ENCODE measurements around the gene COQ8A. TPM values are rescaled to one million over a fixed set of nuclear protein-coding genes. Genes with fewer than 3 reads are reported as not detected.

Gene COQ8A
- polyA plus RNA-seq, 2 of the 4 experiments (the other 2 are of a cell fraction) = 10.8 to 12.4 TPM

GRCh38 chr1:226967665-226968064 lies 27.6 kb downstream of the COQ8A start (continued):
- TF ChIP-seq CTCF (IDR thresholded peaks at IDR 0.05) (no peak), FOSB (CRISPR knock-in tag; IDR thresholded peaks at IDR 0.05) (no peak)

GRCh38 chr1:226971765-226972164 lies 31.7 kb downstream of the COQ8A start:
- ChIA-PET CTCF (no interaction called here), POLR2A (no interaction called here)
- FAIRE-seq = no peak
- TF ChIP-seq POLR2AphosphoS2 (conservative IDR thresholded peaks at IDR 0.05; ENCODE audit: low read length) (no peak), HOXA7 (CRISPR knock-in tag; IDR thresholded peaks at IDR 0.05) (no peak), NPAS2 (CRISPR knock-in tag; IDR thresholded peaks at IDR 0.05; ENCODE audit: borderline replicate concordance) (no peak)
- Histone ChIP-seq H3K27ac (no peak overlapping the region), H3K4me1 (peaks cover 3% of the 10 kb centered on the region; the same call in 1 of the 3 replicates), H3K4me3 (no peak overlapping the region), H3K4me2 (no peak overlapping the region), H3K9me3 (peaks cover 10% of the 10 kb centered on the region; the same call in 1 of the 3 replicates)
- no peak for ATAC-seq
- WGBS (ENCODE audit: missing lambda C conversion rate) = 90% methylated on average over 1 of the region's 1 CpG
- DNase-seq (ENCODE audit: low read depth in 1 of 2, low spot score in 1 of 2) = peak in 1 of 2 experiments; percentile 11

GRCh38 chr1:226972931-226973330 lies 32.8 kb downstream of the COQ8A start:
- TF ChIP-seq FOSL2 (IDR thresholded peaks at IDR 0.05) = no peak
- no peak for TF ChIP-seq FOSL2 (CRISPR knock-in tag; IDR thresholded peaks at IDR 0.05)
- TF ChIP-seq JUN (IDR thresholded peaks at IDR 0.05) = no peak
- DNase-seq (ENCODE audit: low read depth in 1 of 2, low spot score in 1 of 2) = no peak
- ChIA-PET CTCF (no interaction called here), POLR2A (no interaction called here)
- Histone ChIP-seq H3K4me3 (no peak overlapping the region), H3K4me1 (peaks cover 3% of the 10 kb centered on the region; the same call in 1 of the 3 replicates), H3K9me3 (peaks cover 10% of the 10 kb centered on the region; the same call in 1 of the 3 replicates), H3K4me2 (no peak overlapping the region), H3K27ac (no peak overlapping the region)
- no peak for ATAC-seq
- FAIRE-seq = no peak
- 92% methylated on average over 6 of the region's 6 CpGs for WGBS (ENCODE audit: missing lambda C conversion rate)

- Histone ChIP-seq H3K27ac (no peak overlapping the region), H3K4me3 (no peak overlapping the region), H3K4me1 (peaks cover 3% of the 10 kb centered on the region; the same call in 1 of the 3 replicates), H3K9me3 (peaks cover 10% of the 10 kb centered on the region; the same call in 1 of the 3 replicates), H3K4me2 (no peak overlapping the region)
- TF ChIP-seq NFE2L2 (conservative IDR thresholded peaks at IDR 0.05; ENCODE audit: low read length) (no peak), ELK1 (IDR thresholded peaks at IDR 0.05; ENCODE audit: low read depth, low read length) (no peak), MAZ (IDR thresholded peaks at IDR 0.05; ENCODE audit: borderline replicate concordance, low read depth, low read length) (no peak), ZFP36 (IDR thresholded peaks at IDR 0.05; ENCODE audit: borderline replicate concordance, partially characterized antibody) (no peak), POLR2A (IDR thresholded peaks at IDR 0.05; ENCODE audit: low read length) (no peak), NR3C1 (IDR thresholded peaks at IDR 0.05) (no peak), CTCF (IDR thresholded peaks at IDR 0.05) (no peak), HDAC2 (IDR thresholded peaks at IDR 0.05) (no peak)
- CTCF ChIA-PET = no interaction called here
- 95% methylated on average over 5 of the region's 5 CpGs for WGBS (ENCODE audit: missing lambda C conversion rate)
- FAIRE-seq = no peak
- POLR2A ChIA-PET = no interaction called here
- DNase-seq (ENCODE audit: low read depth in 1 of 2, low spot score in 1 of 2) = no peak
- no peak for ATAC-seq
These were observed 33.3 kb downstream of the COQ8A start for GRCh38 chr1:226973371-226973897.

Data from A549 (cell line).